ENCODE results near the gene ABHD16A. TPM values are rescaled to one million over a fixed set of nuclear protein-coding genes. Genes with fewer than 3 reads are reported as not detected.

Gene ABHD16A
- total and polyA plus RNA-seq, 2 of the 13 experiments (the other 11 are each of a cell fraction or from before 2014, with no cell fraction given), result 43.5 to 45.4 TPM

- TF ChIP-seq HOMEZ (CRISPR knock-in tag; IDR thresholded peaks at IDR 0.05; ENCODE audit: low read depth), result 0 out of 2 replicates have a peak, but pooled peaks have one; percentile 42
- TF ChIP-seq CEBPG (CRISPR knock-in tag; IDR thresholded peaks at IDR 0.05), result peak; percentile 98
- TF ChIP-seq ZNF607 (CRISPR knock-in tag; IDR thresholded peaks at IDR 0.05; ENCODE audit: borderline replicate concordance), result peak; percentile 30; the same call in 1 of the 2 replicates
- TF ChIP-seq DPF2 (CRISPR knock-in tag; IDR thresholded peaks at IDR 0.05; ENCODE audit: borderline replicate concordance, low read depth), result peak; percentile 58; the same call in 1 of the 2 replicates
- peak; percentile 58; the same call in 1 of the 2 replicates for TF ChIP-seq NR2C2 (CRISPR knock-in tag; IDR thresholded peaks at IDR 0.05; ENCODE audit: borderline replicate concordance)
- peak; percentile 88 for TF ChIP-seq PPARG (CRISPR knock-in tag; conservative IDR thresholded peaks at IDR 0.05)
- TF ChIP-seq SMC3 (IDR thresholded peaks at IDR 0.05; ENCODE audit: low read length), result 0 out of 2 replicates have a peak, but pooled peaks have one; percentile 10
- peak; percentile 37 for TF ChIP-seq UBTF (CRISPR knock-in tag; IDR thresholded peaks at IDR 0.05)
- no peak for TF ChIP-seq ZKSCAN1 (IDR thresholded peaks at IDR 0.05; ENCODE audit: low read length)
- peak; percentile 51; the same call in 1 of the 2 replicates for TF ChIP-seq ZNF614 (CRISPR knock-in tag; IDR thresholded peaks at IDR 0.05; ENCODE audit: borderline replicate concordance)
- peak; percentile 74; the same call in 1 of the 2 replicates for TF ChIP-seq ZNF275 (CRISPR knock-in tag; IDR thresholded peaks at IDR 0.05; ENCODE audit: borderline replicate concordance)
- peak; percentile 90; the same call in 1 of the 2 replicates for TF ChIP-seq ETV5 (CRISPR knock-in tag; IDR thresholded peaks at IDR 0.05; ENCODE audit: borderline replicate concordance)
- peak; percentile 74 for TF ChIP-seq FOSL2 (CRISPR knock-in tag; IDR thresholded peaks at IDR 0.05)
- TF ChIP-seq ZFP82 (CRISPR knock-in tag; IDR thresholded peaks at IDR 0.05; ENCODE audit: borderline replicate concordance), result 0 out of 2 replicates have a peak, but pooled peaks have one; percentile 44
- no peak for TF ChIP-seq PAX8 (CRISPR knock-in tag; IDR thresholded peaks at IDR 0.05; ENCODE audit: borderline replicate concordance)
- TF ChIP-seq ZBTB7B (CRISPR knock-in tag; IDR thresholded peaks at IDR 0.05), result peak; percentile 79; the same call in 1 of the 2 replicates
- peak; percentile 38 for TF ChIP-seq STAG1 (CRISPR knock-in tag; IDR thresholded peaks at IDR 0.05)
- peak; percentile 59; the same call in 1 of the 2 replicates for TF ChIP-seq KAT8 (CRISPR knock-in tag; IDR thresholded peaks at IDR 0.05)
- TF ChIP-seq ZNF235 (CRISPR knock-in tag; IDR thresholded peaks at IDR 0.05; ENCODE audit: borderline replicate concordance), result peak; percentile 81; the same call in 1 of the 2 replicates
These were observed 35.2 kb upstream of the ABHD16A start (continued) for GRCh38 chr6:31737991-31738979.
